H1 (cell line): Measurements from ENCODE around the gene RCSD1.

ENCODE experiments used
- CBX8 ChIP-seq: fragments of 300-800, 300-1000 bp; sonication (generic); IDR thresholded peaks from 2 replicates; pipeline ENCODE4 v1.7.1; 2016; ENCODE audit warnings: low read depth, low read length, borderline replicate concordance
- TAF1 ChIP-seq: IDR thresholded peaks from 2 replicates; pipeline ENCODE4 v1.6.1; 2011; ENCODE audit warnings: mild to moderate bottlenecking, low read depth, low read length
- TF ChIP-seq, protein P1 (sequence below), 3 experiments: IDR thresholded peaks; 1 replicate in 2 of 3; 2 replicates in 1 of 3; pipeline versions ENCODE4 v1.5.1 to v1.6.1; 2011; ENCODE audit warnings: low read length in 3 of 3, mild to moderate bottlenecking in 3 of 3, inconsistent platforms in 2 of 3, low read depth in 1 of 3, moderate library complexity in 1 of 3; ENCODE audit not compliant: insufficient read depth in 1 of 3; ENCODE audit errors: control extremely low read depth in 1 of 3

DNA sequence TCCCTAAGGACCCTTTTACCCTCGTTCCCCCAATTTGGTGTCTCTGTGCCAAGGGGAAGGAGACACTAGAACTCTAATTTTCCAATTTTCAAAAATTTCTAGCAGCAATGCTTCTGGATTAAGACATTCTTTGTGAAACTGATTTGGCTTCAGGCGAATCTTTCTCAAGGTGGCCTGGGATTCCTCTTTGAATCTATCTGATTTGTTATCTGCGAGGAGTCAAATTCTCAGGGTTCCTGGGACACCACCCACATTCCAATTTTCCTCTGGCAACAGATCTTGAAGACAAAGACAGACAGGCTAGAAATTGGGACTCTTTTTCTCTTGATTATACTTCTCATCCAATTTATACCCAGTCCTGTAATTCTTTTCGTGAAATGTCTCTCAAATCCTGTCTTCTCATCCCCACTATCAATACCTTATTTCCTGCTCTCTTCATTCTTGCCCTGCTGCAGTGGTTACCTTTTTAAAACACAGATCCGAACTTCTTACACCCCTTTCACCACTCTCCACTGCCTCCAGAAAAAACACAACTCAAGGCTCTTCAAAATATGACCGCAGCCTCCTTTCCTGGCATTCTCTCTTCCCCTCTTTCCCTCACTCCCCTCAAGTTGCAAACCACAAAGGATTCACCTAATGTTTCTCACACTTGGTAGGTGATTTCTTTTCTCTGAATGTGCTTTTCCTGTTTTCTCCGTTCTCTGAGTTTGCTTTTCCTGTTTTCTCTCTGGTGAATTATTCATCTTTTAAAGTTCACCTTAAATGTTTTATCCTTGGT is 89.1 kb downstream of the RCSD1 start:
- TF ChIP-seq, protein P1, sequence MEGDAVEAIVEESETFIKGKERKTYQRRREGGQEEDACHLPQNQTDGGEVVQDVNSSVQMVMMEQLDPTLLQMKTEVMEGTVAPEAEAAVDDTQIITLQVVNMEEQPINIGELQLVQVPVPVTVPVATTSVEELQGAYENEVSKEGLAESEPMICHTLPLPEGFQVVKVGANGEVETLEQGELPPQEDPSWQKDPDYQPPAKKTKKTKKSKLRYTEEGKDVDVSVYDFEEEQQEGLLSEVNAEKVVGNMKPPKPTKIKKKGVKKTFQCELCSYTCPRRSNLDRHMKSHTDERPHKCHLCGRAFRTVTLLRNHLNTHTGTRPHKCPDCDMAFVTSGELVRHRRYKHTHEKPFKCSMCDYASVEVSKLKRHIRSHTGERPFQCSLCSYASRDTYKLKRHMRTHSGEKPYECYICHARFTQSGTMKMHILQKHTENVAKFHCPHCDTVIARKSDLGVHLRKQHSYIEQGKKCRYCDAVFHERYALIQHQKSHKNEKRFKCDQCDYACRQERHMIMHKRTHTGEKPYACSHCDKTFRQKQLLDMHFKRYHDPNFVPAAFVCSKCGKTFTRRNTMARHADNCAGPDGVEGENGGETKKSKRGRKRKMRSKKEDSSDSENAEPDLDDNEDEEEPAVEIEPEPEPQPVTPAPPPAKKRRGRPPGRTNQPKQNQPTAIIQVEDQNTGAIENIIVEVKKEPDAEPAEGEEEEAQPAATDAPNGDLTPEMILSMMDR (IDR thresholded peaks at IDR 0.05; ENCODE audit: control extremely low read depth in 1 of 3, insufficient read depth in 1 of 3, low read depth in 1 of 3, low read length in 3 of 3): no peak
- TF ChIP-seq CBX8: no peak
- no peak for TF ChIP-seq TAF1
